ENCODE measurements around the gene HIPK1. TPM values are rescaled to one million over a fixed set of nuclear protein-coding genes. Genes with fewer than 3 reads are reported as not detected.

The HIPK1 gene
- total RNA-seq, 1 experiment from 2014 or later, result 40.1 TPM

GRCh38 chr1:113899111-113899510 lies 30.0 kb upstream of the HIPK1 start (continued):
- TF ChIP-seq REST (IDR thresholded peaks at IDR 0.05; ENCODE audit: low read depth) (no peak), POLR2A (IDR thresholded peaks at IDR 0.05; ENCODE audit: borderline replicate concordance, extremely low read depth, insufficient read depth, insufficient read length) (no peak), EZH2phosphoT487 (IDR thresholded peaks at IDR 0.05; ENCODE audit: borderline replicate concordance) (no peak), EGR1 (IDR thresholded peaks at IDR 0.05; ENCODE audit: low read depth) (no peak), SIN3A (IDR thresholded peaks at IDR 0.05; ENCODE audit: low read depth) (no peak), CEBPB (IDR thresholded peaks at IDR 0.05; ENCODE audit: low read depth) (no peak)

GRCh38 chr1:113901191-113901590 lies 27.9 kb upstream of the HIPK1 start:
- no peak overlapping the region for H3K4me2 ChIP-seq (ENCODE audit: low read length)
- no peak for TF ChIP-seq FOSL1 (IDR thresholded peaks at IDR 0.05; ENCODE audit: low read depth)
- TF ChIP-seq CTCF (IDR thresholded peaks at IDR 0.05 in 2 of 3, conservative IDR thresholded peaks at IDR 0.05 in 1 of 3; ENCODE audit: borderline replicate concordance in 1 of 3, insufficient read depth in 1 of 3, low read depth in 2 of 3, low read length in 2 of 3), result no peak
- TF ChIP-seq CEBPB (IDR thresholded peaks at IDR 0.05; ENCODE audit: low read depth), result no peak
- no peak for TF ChIP-seq SIN3A (IDR thresholded peaks at IDR 0.05; ENCODE audit: low read depth)
- no peak for TF ChIP-seq ZNF274 (IDR thresholded peaks at IDR 0.05; ENCODE audit: low read depth, low read length)
- no peak for TF ChIP-seq YY1 (IDR thresholded peaks at IDR 0.05; ENCODE audit: extremely low read depth, insufficient replicate concordance, low read depth, low read length)
- TF ChIP-seq ATF3 (IDR thresholded peaks at IDR 0.05), result no peak
- no peak for TF ChIP-seq POLR2AphosphoS5 (IDR thresholded peaks at IDR 0.05; ENCODE audit: low read depth, low read length)
- no peak for TF ChIP-seq SP1 (IDR thresholded peaks at IDR 0.05; ENCODE audit: low read depth)
- TF ChIP-seq ZFX (IDR thresholded peaks at IDR 0.05), result no peak
- no peak for TF ChIP-seq REST (IDR thresholded peaks at IDR 0.05; ENCODE audit: low read depth)
- TF ChIP-seq POLR2A (IDR thresholded peaks at IDR 0.05; ENCODE audit: borderline replicate concordance, extremely low read depth, insufficient read depth, insufficient read length), result no peak
- no peak for TF ChIP-seq EZH2phosphoT487 (IDR thresholded peaks at IDR 0.05; ENCODE audit: borderline replicate concordance)
- TF ChIP-seq EGR1 (IDR thresholded peaks at IDR 0.05; ENCODE audit: low read depth), result no peak
- no peak for TF ChIP-seq CBX3 (IDR thresholded peaks at IDR 0.05; ENCODE audit: low read depth)
- TF ChIP-seq SRF (IDR thresholded peaks at IDR 0.05; ENCODE audit: low read depth), result no peak

More at GRCh38 chr1:113901191-113901590, 27.9 kb upstream of the HIPK1 start:
- no peaks in the 10 kb centered on the region for H3K27me3 ChIP-seq (ENCODE audit: insufficient read depth, low read length)
- no peak overlapping the region for H3K4me3 ChIP-seq (replicated peaks in 1 of 2; ENCODE audit: low read depth in 1 of 2, low read length in 2 of 2)
- H3K4me1 ChIP-seq (ENCODE audit: control insufficient read depth in 1 of 2, insufficient read depth in 2 of 2, low read length in 2 of 2), result peaks cover 4 to 12% of the 10 kb centered on the region in 2 experiments; a peak in 3 of 4 replicates
- H3K9me2 ChIP-seq (ENCODE audit: insufficient read depth), result no peaks in the 10 kb centered on the region
- peaks cover 20% of the 10 kb centered on the region for H3K79me2 ChIP-seq (ENCODE audit: insufficient read depth, low read length)
- peaks cover 4 to 8% of the 10 kb centered on the region in 2 experiments; a peak in 1 of 4 replicates for H3K36me3 ChIP-seq (ENCODE audit: control insufficient read depth in 1 of 2, insufficient read depth in 2 of 2, low read length in 2 of 2)
- ChIA-PET POLR2A (no interaction called here), RAD21 (ENCODE audit: low non-redundant PET in 1 of 2, low total read pairs in 2 of 2, uncharacterized antibody in 2 of 2, unreplicated experiment in 2 of 2) (no interaction called here), CTCF (no interaction called here)
- ATAC-seq (no peak), DNase-seq (ENCODE audit: low read depth, low spot score) (no peak)
- no TSS peak for BruUV-seq (replicated peaks)
- H2AFZ ChIP-seq (ENCODE audit: low read depth, low read length, poor library complexity, severe bottlenecking), result no peak overlapping the region
- no peak overlapping the region for H3K27ac ChIP-seq (ENCODE audit: low read depth, low read length)
- no peaks in the 10 kb centered on the region for H3K9me3 ChIP-seq (ENCODE audit: control insufficient read depth in 1 of 2, insufficient read depth in 1 of 2, low read depth in 1 of 2, low read length in 2 of 2)
- no peaks in the 10 kb centered on the region for H4K20me1 ChIP-seq (ENCODE audit: insufficient read depth)
- intact Hi-C loops (cut with micrococcal nuclease), result loop anchor here (5.0 to 10.0 kb wide), 2 partner anchors 64 to 766 kb away; no protein-coding TSS in a partner anchor
- no peak overlapping the region for H3K9ac ChIP-seq (ENCODE audit: low read length)
